Loucy (cell line): ENCODE data around the gene HS6ST1.

ENCODE experiments used
- EZH2phosphoT487 ChIP-seq: fragments of 200-600 bp; IDR thresholded peaks from 2 replicates; pipeline ENCODE4 v1.6.1; 2018; ENCODE audit warnings: antibody characterized with exemption, mild to moderate bottlenecking, moderate library complexity, borderline replicate concordance
- TF ChIP-seq, protein P1 (sequence below): fragments of 200-600 bp; sonication (generic); conservative IDR thresholded peaks from 2 replicates; pipeline ENCODE4 v1.5.1; 2014; ENCODE audit warnings: mild to moderate bottlenecking, antibody characterized with exemption, low read length

DNA sequence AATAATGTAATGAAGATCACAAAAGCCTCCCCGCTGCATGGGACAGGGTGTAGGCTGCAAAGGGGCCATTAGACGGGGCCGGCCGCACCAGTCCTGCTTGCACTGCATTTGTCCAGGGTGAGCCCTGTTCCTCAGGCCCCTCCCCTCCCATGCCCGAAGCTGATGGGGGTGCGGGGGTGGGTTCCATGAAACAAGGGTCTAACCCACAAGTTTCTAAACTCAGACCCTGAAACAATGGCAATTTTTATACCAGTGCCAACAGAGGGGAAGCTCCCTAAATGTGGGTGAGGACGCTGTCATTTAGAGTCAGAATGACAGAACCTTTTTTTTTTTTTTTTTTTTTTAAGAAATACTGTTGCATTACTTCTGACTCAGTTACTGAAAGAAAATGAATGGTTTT is 39.7 kb downstream of the HS6ST1 start:
- TF ChIP-seq, protein P1, sequence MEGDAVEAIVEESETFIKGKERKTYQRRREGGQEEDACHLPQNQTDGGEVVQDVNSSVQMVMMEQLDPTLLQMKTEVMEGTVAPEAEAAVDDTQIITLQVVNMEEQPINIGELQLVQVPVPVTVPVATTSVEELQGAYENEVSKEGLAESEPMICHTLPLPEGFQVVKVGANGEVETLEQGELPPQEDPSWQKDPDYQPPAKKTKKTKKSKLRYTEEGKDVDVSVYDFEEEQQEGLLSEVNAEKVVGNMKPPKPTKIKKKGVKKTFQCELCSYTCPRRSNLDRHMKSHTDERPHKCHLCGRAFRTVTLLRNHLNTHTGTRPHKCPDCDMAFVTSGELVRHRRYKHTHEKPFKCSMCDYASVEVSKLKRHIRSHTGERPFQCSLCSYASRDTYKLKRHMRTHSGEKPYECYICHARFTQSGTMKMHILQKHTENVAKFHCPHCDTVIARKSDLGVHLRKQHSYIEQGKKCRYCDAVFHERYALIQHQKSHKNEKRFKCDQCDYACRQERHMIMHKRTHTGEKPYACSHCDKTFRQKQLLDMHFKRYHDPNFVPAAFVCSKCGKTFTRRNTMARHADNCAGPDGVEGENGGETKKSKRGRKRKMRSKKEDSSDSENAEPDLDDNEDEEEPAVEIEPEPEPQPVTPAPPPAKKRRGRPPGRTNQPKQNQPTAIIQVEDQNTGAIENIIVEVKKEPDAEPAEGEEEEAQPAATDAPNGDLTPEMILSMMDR = no peak
- TF ChIP-seq EZH2phosphoT487 = no peak
